Activated CD8-positive, alpha-beta memory T cell treated with anti-CD3 and anti-CD28 coated beads, Interleukin-2, amount 50 U/mL, for 24 hours (primary cell): ENCODE results near the gene LRRC8E.
"Not testable (repeated sequence)": the region's sequence is repeated elsewhere in the genome, so short reads cannot be mapped to it uniquely, and the experiment has no call there.

Experiments used
- DNase-seq: peaks from one replicate; pipeline ENCODE4 v3.0.0-alpha.2; 2020; ENCODE audit errors: extremely low read depth

The LRRC8E gene

DNA sequence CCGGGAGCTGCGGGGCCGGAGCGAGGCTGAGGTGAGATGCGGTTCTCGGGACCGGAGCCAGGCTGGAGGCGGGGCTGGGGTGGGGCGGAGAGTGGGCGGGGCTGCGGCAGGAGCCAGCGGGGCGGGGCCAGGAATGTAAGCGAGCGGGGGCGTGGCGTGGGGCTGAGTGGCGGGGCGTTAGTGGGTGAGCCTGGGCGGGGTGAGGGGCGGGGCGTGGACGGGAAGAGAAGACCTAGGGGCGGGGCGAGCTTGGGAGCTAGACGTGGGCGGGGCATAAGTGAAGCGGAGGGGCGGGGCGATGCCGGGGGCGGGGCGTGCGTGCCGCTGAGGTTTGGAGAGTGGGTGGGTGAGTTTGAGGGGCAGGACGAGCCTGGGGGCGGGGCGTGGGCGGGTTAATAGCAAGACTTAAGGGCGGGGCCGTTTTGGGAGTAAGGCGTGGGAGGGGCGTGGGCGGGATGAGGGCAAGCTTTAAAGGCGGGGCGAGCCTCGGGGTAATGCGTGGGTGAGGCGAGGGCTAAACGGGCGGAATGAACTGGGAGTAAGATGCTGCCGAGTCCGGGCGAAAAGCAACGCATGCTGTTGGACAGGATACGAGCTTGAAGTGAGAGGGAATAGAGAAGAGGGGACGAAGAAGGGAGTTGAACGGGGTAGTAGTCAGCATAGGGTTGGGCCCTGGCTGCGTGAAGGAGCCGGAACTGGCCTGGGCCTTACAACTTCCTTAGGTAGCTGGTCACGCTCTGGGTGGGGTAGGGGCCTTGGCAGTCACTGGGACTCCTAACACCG lies 32.4 kb downstream of the LRRC8E start:
- DNase-seq = peak; percentile 98

DNA sequence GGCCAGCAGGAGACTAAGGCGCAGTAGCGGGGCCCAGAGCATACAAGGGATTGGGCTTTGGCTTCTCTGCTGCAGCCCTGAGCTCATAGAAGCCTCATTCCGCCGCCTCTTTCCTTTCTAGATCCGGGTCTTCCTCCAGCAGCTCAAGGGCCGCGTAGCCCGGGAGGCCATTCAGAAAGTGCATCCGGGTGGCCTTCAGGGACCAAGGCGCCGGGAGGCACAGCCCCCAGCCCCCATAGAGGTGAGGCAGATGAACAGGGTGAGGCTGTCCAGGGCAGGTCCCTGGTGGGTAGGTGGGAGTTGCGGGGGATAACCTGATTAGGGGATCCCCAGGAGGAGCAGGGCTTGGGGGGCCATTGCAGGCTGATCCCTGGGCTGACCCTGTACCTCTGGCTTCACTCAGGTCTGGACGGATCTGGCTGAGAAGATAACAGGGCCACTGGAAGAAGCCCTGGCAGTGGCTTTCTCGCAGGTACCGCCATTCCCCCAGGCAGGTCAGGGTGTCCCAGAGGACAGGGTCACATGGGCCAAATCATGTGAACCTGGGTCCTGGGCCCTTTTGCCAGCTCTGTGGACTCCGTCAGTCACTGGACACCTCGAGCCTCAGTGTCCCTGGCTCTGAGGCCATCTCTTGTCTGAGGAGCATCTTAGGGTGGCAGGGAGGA lies 33.1 kb downstream of the LRRC8E start:
- no peak for DNase-seq

DNA sequence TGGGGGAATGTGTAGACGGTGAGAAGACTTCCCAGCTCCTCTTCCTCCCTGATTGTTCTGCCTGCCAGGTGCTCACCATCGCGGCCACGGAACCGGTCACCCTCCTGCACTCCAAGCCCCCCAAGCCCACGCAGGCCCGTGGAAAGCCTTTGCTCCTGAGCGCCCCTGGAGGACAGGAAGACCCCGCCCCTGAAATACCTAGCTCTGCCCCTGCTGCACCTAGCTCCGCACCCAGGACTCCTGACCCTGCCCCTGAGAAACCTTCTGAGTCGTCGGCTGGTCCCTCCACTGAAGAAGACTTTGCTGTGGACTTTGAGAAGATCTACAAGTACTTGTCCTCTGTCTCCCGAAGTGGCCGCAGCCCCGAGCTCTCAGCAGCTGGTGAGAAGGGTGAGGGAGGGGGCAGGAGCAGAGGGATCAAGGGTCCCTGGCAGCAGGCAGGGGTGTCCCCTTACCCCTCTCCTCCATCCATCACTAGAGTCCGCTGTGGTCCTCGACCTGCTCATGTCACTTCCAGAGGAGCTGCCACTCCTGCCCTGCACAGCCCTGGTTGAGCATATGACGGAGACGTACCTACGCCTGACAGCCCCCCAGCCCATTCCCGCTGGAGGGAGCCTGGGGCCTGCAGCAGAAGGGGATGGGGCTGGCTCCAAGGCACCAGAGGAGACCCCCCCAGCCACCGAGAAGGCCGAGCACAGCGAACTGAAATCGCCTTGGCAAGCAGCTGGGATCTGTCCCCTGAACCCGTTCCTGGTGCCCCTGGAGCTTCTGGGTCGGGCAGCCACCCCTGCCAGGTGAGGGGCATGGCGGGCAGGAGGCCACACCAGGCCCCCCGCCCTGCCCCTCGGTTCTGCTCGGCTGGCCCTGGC lies 33.9 kb downstream of the LRRC8E start:
- no peak for DNase-seq

DNA sequence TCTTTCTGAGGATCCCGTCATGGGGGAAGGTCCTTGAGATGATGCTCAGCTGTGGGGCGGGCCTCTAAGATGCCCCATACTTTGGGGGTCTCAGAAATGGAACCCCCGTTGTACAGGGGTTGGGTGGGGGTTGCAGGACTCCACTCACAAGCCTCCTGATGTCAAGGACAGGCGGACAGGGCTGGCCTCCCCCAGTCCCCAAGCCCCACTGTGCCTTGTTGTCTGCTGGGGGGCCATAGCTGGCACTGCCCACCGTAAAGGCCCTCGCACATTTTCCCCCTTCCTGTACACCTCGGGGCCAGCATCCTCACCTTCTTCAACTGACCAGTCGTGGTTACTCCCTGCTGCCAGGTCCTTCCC lies 34.5 kb downstream of the LRRC8E start:
- DNase-seq = no peak

DNA sequence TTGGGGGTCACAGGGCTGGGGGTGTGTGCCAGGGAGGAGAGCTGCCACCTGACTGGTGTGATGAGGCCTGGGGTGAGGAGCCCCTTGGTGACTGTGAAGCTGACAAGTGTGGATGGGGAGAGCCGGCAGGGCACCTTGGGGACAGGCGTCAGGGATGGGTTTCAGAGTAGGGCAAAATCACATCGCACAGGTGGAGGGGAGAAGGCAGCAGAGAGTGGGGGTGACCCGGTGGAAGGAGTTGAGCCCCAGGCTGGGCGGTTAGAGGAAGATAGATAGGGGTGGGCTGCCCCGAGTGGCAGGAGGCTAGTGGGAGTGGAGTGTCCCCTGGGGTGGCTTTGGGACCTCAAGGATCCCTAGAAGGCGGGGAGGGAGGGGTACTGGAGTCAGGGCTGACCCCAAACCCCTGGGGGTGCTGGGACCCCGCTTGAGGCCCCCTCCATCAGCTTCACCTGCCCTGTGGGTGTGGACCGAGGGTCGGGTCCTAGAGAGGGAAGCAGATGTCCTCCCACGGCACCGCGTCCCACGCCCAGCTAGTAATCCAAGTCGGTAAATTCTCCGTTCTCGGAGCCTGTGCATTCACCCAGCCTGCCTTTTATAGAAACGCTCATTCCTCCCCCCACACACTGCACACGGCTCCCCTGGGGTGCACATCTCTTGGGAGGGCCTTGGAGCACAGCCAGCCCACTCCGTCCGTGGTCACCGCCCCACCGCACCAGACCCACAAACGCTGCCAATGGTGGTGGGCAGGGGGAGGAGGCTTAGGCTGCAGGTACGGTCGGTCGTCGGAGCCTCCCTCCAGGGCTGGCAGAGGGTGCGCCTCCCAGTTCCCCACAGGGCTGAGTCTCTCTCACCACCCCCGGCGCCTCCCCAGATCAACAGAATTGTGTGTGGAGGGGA lies 35.2 kb downstream of the LRRC8E start:
- DNase-seq = no peak

DNA sequence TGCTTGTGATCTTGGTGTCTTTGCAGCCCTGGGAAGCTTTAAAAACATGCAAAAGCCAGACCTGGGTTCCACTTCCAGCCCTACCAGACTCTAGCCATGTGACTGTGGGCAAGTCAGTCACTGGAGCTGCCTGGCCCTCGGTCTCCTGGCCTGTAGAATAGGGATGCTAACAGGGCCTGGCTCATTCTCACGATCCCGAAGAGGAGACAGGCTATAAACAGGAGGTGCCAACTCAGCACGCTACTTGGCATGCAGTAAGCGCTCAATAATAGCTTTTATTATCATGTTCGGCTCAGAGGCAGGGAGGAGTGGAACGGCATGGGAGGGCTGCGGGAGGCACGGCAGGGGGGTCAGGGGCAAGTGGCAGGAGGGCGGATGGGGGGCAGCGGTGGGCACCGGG lies 35.9 kb downstream of the LRRC8E start:
- DNase-seq = no peak

DNA sequence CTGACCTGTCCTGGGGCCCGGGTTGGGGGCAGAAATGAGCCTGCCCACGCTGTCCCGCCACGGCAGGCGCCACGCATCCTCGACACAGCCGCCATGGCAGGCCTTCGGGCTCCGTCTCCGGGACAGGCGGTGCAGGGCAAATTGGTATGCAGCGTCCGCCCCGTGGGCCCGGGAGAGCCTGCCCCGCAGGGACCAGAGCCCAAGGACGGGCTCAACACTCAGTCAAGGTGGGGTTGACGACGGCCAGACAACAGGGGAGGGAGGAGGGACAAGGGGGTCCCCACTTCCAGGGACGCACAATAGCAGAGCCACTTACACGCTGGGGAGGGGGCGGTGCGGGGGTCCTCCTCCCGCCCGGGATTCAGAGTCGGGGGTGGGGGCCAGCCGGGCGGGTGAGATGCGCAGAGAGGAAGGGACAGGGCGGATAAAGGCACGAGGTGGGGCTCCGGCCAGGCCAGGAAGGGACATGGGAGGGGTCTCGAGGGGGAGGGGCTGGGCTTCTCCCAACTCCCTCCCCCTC lies 36.4 kb downstream of the LRRC8E start:
- DNase-seq = no peak

DNA sequence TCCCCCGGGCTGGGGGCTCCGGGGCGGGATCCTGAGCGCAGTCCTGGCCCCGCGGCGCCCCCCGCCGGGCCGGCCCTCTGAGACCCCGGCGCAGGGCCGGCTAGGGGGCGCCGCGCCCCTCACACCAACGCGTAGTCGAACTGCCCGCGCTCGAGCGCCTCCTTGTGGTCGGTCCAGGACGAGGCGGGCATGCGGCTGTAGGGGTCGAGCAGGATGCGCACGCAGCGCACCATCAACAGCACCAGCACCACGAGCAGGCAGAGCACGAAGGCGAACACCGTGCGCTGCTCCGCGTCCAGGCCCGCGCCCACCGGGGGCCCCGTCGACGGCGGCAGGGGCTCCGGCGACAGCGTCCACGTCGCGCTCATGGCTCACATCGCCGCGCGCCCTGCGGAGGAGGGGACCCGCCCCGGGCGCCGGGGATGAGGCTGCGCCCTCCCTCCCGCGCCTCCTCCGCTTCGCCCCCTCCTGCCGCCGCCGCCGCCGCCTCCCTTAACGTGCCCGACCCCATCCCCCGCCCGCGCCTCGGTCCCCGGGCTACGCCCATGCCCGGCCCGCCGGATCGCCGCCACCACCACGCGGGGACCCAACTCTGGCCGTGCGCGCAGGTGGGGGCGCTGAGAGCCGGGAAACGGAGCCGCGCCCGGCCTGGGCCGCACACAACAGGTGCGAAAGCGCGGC lies 37.0 kb downstream of the LRRC8E start:
- DNase-seq = peak; percentile 38

DNA sequence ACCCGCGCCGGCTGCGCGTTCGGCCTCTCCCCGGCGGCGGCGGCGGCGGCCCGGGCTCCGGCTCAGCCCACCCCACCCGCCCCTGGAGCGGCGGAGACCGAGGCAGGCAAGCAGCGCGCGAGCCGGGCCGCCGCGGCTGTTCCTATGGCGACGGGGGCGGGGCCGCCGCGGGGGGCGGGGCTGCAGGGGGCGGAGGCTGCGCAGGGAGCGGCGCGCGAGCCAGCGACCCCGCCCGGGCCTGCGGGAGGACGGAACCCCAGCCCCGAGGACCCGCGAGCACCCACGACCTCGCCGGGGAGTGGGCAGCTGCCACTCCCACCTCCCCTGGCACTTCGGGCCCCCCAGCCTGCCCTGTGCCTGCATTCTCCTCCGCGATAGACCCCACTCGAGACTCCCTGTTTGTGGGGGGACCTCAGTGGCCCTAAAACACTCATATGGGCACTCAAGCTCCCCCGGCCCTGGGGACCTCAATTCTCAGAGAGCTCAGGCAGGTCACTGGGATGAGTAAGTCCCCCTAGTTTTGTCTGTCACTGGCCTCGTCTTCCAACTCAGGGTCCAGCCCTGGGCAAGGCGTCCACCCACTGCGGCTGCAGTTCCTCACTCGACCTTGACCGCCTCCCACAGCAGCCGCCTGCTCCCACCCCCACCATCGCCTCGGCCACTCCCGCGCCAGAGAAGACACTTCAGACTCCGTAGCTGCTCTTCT lies 37.9 kb downstream of the LRRC8E start, which contains the start of gene CTXN1:
CTXN1 (minus strand) TSS at position 115 of the 706 bp plus-strand sequence. CDS start 597 bp downstream, outside the sequence.
- DNase-seq = no peak

DNA sequence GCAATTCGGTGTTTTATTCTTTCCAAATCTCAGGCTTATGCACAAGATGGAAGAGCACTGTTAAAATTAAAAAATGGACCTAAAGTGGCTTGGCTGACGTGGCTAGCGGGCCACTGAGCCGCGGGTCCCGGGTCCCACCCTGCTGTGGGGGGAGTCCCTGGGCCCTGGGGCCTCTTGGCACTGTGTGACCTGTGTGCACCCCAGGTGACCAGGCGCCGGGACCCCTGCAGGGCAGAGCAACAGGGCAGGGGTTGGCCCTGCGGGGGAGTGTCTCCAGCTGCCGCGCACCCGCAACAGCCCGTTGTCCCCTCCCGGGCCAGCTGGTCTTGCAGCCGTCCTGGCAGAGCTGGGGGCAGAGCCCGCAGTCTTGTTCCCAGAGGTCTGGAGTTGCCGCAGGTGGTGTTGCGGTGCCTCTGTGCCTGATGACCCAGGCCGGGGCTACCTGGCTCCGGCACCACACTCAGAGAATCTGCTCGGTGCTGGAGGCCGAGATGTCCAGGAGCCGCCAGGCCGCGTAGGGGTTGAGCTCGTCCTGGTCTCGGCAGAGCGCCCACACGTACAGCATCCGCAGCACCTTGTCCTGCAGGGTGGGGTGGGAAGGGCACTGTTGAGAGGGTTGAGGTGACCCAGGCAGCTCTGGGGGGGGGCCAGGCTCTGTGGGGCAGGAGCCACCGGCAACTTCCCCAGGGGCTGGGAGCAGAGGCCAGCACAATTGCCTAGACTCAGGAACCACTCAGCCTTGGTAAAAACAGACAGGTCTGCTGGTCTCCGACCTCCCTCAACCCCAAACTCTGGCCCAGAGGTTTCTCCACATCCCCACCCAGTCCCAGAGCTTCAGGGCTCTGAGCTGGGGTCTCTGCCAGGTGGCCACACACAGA lies 38.7 kb downstream of the LRRC8E start:
- DNase-seq = no peak

DNA sequence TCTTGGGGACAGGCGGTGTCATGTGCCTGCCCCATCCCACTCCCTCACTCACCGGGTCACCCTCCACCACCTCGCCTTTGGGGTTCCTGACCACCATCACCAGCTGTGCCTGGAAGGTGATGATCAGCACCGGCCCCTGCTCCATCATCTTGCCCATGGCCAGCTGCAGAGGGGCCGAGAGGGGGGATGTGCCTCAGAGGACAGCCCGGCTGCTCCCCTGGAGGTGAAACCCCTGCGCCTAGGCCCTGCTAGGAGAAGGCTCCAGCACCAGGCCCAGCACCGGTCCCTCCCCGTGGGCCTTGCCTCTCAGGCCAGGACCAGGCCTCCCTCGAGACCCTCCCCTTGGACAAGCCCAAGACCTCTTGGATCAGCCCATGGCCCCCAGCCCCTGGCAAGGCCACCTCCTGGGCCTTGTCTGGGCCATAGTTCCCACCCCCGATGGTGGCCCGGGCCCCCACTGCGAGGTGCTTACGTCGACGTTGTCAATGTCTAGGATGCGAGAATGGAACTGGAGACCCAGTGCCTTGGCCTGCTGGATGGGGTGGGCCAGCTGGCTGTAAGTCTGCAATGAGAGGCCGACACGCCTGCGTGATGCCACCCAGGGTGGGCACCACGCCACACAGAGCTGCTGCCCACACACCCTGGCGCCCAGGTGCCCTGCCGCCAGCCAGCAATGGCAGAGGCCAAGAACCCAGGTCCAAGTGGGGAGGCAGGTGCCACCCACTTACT lies 39.5 kb downstream of the LRRC8E start:
- DNase-seq = no peak

DNA sequence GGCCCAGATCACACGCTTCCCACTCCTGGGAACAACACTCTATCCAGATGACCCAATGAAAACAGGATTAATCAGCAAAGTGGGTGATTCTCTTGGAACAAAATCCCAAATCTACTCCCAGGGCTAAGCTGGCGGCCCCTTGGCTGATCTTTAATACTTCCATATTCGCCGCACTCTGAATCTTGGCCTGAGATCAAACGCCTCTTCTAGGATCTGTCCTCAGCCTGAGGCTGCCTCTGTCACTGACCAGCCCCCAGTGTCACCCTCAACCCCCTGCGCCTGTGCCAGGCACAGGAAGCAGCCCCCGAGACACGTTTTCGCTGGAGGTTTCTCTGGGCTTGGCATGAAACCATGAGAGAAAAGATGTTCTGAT lies 40.0 kb downstream of the LRRC8E start:
- no peak for DNase-seq

DNA sequence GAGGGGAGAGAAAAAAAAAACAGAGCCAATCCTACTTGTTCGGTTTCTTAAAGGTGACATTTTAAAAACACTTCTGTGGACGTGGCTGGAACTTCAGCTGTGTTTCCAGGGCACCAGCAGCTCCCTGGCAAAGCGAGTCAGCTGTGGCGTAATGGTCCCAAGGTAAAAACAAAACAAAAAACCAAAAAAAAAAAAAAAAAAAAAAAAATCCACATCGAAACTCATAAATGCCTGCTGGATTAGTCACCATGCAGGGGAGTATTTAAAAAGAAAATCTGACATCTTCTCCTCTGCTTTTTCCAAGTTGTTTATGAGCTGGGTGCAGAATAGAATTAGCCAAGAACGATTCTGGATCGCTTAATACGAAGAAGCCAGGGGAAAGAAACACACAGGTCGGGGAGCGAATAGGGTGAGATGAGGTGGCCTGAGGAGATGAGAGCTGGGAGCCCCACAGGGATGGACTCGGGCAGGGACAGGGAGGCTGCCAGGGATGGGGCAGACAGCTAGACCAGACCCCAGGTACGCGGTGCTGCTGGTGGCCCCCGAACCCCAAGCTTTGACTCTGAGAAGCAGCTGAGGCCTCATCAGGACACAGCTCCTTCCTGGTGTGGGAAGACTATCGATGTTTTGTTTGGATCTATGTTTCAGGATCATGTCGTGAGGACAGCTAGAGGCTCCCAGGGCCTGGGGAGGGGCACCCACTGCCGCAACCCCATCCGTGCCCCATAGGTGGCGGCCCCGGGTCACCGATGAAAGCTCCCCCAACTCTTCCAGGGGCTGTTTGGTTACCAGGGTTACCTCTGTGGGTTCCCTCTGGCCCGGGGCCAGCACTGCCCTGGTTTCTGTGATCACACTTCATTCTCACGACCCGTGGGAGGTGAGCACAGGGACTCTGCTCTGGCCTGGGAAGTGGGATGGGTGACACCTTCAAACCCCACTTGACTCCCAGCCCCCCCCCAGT lies 40.7 kb downstream of the LRRC8E start:
- peak; percentile 32 for DNase-seq

DNA sequence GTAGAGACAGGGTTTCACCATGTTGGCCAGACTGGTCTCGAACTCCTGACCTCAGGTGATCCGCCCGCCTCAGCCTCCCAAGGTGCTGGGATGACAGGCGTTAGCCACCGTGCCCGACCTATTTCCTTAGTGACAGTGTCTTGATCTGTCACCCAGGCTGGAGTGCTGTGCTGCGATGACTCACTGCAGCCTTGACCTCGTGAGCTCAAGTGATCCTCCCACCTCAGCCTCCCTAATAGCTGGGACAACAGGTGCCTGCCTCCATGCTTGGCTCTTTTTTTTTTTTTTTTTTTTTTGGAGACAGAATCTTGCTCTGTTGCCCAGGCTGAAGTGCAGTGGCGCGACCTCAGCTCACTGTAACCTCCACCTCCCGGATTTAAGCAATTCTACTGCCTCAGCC lies 41.7 kb downstream of the LRRC8E start:
- not testable (repeated sequence) for DNase-seq

DNA sequence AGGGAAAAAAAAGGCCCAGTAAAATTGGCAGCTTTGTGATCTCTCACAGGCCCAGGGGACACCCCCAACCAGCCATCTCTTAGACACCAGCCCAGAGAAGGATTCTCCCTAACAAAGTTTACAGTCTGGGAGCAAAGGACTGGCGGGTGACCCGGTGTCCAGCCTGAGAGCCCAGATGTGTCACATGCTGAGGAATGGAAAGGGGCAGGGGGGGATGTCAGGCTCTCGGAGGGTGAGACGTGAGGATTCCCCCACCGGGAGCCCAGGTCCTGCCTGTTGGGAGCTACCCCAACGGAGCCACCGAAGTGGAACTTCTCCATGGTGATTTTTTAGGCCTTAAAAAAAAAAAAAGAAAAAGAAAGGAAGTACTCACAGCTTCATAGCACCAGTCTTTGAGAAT lies 42.5 kb downstream of the LRRC8E start:
- DNase-seq = no peak

DNA sequence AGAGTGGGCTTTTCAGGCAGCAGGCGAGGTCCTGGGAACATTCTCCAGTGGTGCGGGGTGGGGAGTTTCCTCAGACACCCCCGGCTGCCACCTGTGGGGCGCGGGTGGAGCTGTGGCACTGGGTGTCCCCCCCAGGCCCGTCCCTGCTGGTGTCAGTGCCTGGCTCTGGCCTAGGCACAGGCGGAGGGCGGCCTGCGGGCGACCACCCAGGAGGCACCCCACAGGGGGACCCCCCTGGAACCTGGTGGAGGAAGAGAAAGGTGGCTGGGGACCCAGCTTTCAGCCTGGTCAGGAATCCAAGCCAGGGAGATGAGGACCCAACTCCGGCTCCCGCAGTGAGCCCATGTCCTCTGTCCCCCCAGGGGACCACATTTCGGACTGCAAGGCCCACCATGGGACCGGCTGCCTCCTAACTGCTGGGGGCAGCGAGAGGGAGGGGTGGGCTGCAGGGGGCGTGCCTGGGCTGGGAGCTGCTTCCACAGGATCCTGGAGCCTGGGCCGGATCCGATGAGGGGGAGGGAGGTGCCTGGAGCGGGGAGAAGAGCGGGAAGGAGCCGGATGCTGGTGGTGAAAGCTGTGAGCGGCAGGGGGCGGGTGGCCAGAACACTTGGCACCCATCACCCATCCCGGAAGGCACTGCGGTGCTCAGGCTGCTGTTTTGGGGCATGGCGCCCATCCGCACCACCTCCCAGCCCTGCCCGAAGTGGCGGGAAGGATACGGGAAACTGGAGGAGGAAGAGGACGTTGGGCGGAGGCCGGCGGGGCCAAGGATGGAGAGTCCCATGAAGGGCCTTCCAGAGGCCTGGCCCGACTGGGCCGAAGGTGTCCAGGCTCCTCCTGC lies 43.1 kb downstream of the LRRC8E start:
- DNase-seq = no peak
